ENCODE data around the gene RNF150.

GRCh38 chr4:140841186-140841585 is 292.1 kb downstream of the RNF150 start:
- TF ChIP-seq POLR2A (IDR thresholded peaks at IDR 0.05) (no peak), CTCF (IDR thresholded peaks at IDR 0.05) (no peak)
